Measurements from ENCODE around the gene BIRC7. TPM values are rescaled to one million over a fixed set of nuclear protein-coding genes. Genes with fewer than 3 reads are reported as not detected.
A peak's percentile ranks its signal among the peaks of the same experiment; 100 is the strongest.

The BIRC7 gene
- total RNA-seq, 2 experiments from 2014 or later, result 0.42 TPM; not detected in 1

DNA sequence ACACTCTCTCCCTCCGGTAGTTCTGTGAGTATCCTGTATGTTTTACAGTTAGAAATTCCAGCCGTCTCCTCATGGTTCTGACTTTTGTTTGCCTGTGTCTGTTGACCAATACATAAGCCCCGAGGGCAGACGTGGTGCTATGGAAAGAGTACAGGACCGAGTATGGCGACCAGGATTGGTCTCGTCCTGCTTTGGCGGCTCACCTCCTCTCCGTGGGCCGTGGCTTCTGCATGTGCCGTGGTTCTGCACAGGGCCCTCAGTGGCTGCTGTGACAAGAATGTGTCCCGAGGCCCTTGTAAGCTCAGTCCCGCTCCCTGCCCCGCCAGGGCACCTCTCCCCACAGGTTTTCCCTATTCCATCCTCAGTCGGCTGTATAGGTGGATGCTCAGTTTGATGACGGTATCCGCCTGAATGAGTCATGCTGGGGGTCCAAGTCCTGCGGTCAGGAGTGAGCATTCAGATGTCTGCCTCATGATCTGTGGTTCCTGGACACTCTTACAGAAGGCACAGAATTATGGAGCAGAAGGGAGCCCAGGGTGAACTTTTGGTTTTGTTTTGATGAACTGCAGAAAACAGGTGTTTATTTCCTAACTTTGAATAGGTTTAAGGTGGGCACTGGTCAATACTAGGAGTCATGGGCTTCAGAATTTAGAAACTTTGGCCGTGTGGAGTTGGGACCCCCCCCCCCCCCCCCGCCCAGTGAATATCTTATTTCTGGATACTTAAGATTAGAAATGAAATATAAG, 38.1 kb downstream of the BIRC7 start:
- H3K9me2 ChIP-seq (ENCODE audit: insufficient read depth, low read length), result no peaks in the 10 kb centered on the region
- TF ChIP-seq, protein P1, sequence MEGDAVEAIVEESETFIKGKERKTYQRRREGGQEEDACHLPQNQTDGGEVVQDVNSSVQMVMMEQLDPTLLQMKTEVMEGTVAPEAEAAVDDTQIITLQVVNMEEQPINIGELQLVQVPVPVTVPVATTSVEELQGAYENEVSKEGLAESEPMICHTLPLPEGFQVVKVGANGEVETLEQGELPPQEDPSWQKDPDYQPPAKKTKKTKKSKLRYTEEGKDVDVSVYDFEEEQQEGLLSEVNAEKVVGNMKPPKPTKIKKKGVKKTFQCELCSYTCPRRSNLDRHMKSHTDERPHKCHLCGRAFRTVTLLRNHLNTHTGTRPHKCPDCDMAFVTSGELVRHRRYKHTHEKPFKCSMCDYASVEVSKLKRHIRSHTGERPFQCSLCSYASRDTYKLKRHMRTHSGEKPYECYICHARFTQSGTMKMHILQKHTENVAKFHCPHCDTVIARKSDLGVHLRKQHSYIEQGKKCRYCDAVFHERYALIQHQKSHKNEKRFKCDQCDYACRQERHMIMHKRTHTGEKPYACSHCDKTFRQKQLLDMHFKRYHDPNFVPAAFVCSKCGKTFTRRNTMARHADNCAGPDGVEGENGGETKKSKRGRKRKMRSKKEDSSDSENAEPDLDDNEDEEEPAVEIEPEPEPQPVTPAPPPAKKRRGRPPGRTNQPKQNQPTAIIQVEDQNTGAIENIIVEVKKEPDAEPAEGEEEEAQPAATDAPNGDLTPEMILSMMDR (conservative IDR thresholded peaks at IDR 0.05; ENCODE audit: low read length), result no peak
- no peak for TF ChIP-seq EZH2phosphoT487 (IDR thresholded peaks at IDR 0.05; ENCODE audit: borderline replicate concordance, low read depth, low read length)
- intact Hi-C loops (cut with micrococcal nuclease; ENCODE audit: unreplicated experiment), result loop anchor here (5.0 kb wide), 1 partner anchor 57 kb away; the partner anchor contains the start of gene YTHDF1
- TSS peak; percentile 82 for BruUV-seq (replicated peaks)
- peaks cover 17% of the 10 kb centered on the region for H3K4me1 ChIP-seq (ENCODE audit: insufficient read depth, low read length, poor library complexity, severe bottlenecking)
- H4K20me1 ChIP-seq (ENCODE audit: insufficient read depth, low read length), result peaks cover 10% of the 10 kb centered on the region; the same call in 1 of the 2 replicates
- ChIA-PET CTCF (ENCODE audit: unreplicated experiment) (no interaction called here), POLR2A (no interaction called here)
- H3K27ac ChIP-seq (ENCODE audit: low read depth, low read length, poor library complexity, severe bottlenecking), result no peak overlapping the region
- DNase-seq (ENCODE audit: low spot score), result no peak
- H3K9me3 ChIP-seq (ENCODE audit: low read length), result no peaks in the 10 kb centered on the region
- H2AFZ ChIP-seq (ENCODE audit: low read length), result no peak overlapping the region
- peak overlapping the region; percentile 90 for H3K4me2 ChIP-seq (ENCODE audit: low read length)
- peaks cover 30% of the 10 kb centered on the region; the same call in 1 of the 2 replicates for H3K36me3 ChIP-seq (ENCODE audit: insufficient read depth, low read length)
- H3K79me2 ChIP-seq (ENCODE audit: insufficient read depth, low read depth, low read length), result peaks cover 24% of the 10 kb centered on the region
- peak overlapping the region; percentile 100 for H3K4me3 ChIP-seq (ENCODE audit: low read depth, low read length, poor library complexity, severe bottlenecking)

DNA sequence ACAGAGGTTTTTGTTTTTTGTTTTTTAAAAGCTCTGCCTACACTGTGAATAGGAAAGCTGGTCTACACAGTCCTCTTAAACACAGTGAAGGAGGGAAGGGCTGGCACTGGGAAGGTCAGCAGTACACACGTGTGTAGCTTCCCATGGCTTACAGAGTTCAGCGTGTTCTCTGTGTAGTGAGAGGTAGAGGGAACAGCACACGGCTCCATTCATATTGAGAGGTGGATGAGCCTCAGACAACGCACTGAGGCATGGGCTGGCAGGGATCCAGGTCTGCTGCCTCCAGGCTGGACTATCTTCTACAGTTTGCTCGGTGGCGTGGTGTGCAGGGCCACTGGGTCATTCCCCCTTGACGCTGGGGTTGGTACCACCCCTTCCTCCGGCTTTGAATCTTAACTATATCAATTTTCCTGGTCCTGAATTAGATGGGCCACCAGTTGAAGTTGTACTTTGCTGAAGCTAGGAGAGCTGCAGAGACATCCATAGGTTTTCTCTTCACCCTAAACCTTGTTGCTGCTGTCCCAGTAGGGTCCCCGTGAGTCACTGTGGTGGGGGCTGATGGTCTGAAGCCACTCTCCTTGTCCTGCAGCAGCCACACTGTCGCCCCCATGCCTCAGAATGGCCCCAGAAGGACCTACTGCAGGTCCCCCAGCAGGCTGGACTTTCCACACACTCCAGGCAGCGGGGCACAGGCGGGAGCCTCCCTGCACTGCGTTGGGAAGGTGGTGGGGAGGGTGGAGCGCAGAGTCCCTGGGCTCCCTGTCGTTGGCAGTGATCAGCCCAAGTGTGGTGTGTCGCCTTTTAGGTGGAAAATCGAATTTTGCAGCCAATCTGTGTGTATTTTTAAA, 38.9 kb downstream of the BIRC7 start:
- no peak for DNase-seq (ENCODE audit: low spot score)
- no peaks in the 10 kb centered on the region for H3K9me3 ChIP-seq (ENCODE audit: low read length)
- no peak for TF ChIP-seq EZH2phosphoT487 (IDR thresholded peaks at IDR 0.05; ENCODE audit: borderline replicate concordance, low read depth, low read length)
- TF ChIP-seq, protein P1 (conservative IDR thresholded peaks at IDR 0.05; ENCODE audit: low read length), result no peak
- ChIA-PET POLR2A (no interaction called here), CTCF (ENCODE audit: unreplicated experiment) (no interaction called here)
- H3K9me2 ChIP-seq (ENCODE audit: insufficient read depth, low read length), result no peaks in the 10 kb centered on the region
- no peak overlapping the region for H2AFZ ChIP-seq (ENCODE audit: low read length)
- peak overlapping the region; percentile 26; the same call in 1 of the 2 replicates for H3K4me2 ChIP-seq (ENCODE audit: low read length)
- no peak overlapping the region for H3K27ac ChIP-seq (ENCODE audit: low read depth, low read length, poor library complexity, severe bottlenecking)
- no TSS peak for BruUV-seq (replicated peaks)
- H3K4me1 ChIP-seq (ENCODE audit: insufficient read depth, low read length, poor library complexity, severe bottlenecking), result peaks cover 17% of the 10 kb centered on the region
- no peak overlapping the region for H3K4me3 ChIP-seq (ENCODE audit: low read depth, low read length, poor library complexity, severe bottlenecking)
- intact Hi-C loops (cut with micrococcal nuclease; ENCODE audit: unreplicated experiment), result loop anchor here (5.0 kb wide), 1 partner anchor 57 kb away; the partner anchor contains the start of gene YTHDF1
- peaks cover 10% of the 10 kb centered on the region; the same call in 1 of the 2 replicates for H4K20me1 ChIP-seq (ENCODE audit: insufficient read depth, low read length)
- H3K36me3 ChIP-seq (ENCODE audit: insufficient read depth, low read length), result peaks cover 37% of the 10 kb centered on the region; the same call in 1 of the 2 replicates
- peaks cover 24% of the 10 kb centered on the region for H3K79me2 ChIP-seq (ENCODE audit: insufficient read depth, low read depth, low read length)

All from OCI-LY7 (cell line).